Activated B cell treated with CpG ODN at 0.5 μM for 24 hours (primary cell): ENCODE measurements around the gene EEF1AKMT4. TPM values are rescaled to one million over a fixed set of nuclear protein-coding genes. Genes with fewer than 3 reads are reported as not detected.

ENCODE experiments used
- ATAC-seq: fragments of 200-7000 bp; cut with Tn5 transposase; one replicate; pipeline ENCODE4 v1.10.0; 2021; ENCODE audit warnings: low read depth, mild to moderate bottlenecking, moderate library complexity
- CTCF ChIA-PET: fragments of 350-600 bp; sonication (Branson Sonifier 250); formaldehyde crosslinking; loops from one replicate; lab custom pipeline; 2021; ENCODE audit warnings: antibody characterized with exemption; lab: Charles Lee
- POLR2A ChIA-PET: fragments of 350-600 bp; sonication (Branson Sonifier 250); formaldehyde crosslinking; loops from one replicate; lab custom pipeline; 2021; ENCODE audit warnings: antibody characterized with exemption; lab: Charles Lee
- DNase-seq: peaks from one replicate; pipeline ENCODE4 v3.0.0; 2022
- H3K27ac Mint-ChIP-seq: one replicate; pipeline ENCODE4 v1.8.0; 2020; ENCODE audit warnings: mixed read lengths
- H3K27me3 Mint-ChIP-seq: one replicate; pipeline ENCODE4 v1.8.0; 2021; ENCODE audit warnings: mixed read lengths
- H3K36me3 Mint-ChIP-seq: one replicate; pipeline ENCODE4 v1.8.0; 2021; ENCODE audit warnings: low read depth, mixed read lengths
- H3K4me1 Mint-ChIP-seq: one replicate; pipeline ENCODE4 v1.8.0; 2021; ENCODE audit warnings: mixed read lengths
- H3K4me3 Mint-ChIP-seq: one replicate; pipeline ENCODE4 v1.8.0; 2020; ENCODE audit warnings: mild to moderate bottlenecking, mixed read lengths
- H3K9me3 Mint-ChIP-seq: one replicate; pipeline ENCODE4 v1.8.0; 2020; ENCODE audit warnings: mixed read lengths
- CTCF ChIP-seq: fragments of 200-600 bp; IDR thresholded peaks from one replicate; pipeline ENCODE4 v1.8.0; 2022; ENCODE audit warnings: antibody characterized with exemption, mild to moderate bottlenecking
- intact Hi-C: fragments of 100-400 bp; cut with micrococcal nuclease; formaldehyde crosslinking; loops from one replicate; pipeline ENCODE4 v1.15.1; 2024
- total RNA-seq: library from RNA; stranded (reverse); gene quantifications from 2 replicates; pipeline ENCODE4 v1.2.3, GENCODE V29; 2022

EEF1AKMT4 gene
- total RNA-seq, 1 donor from 2014 or later: 2.9 TPM

- ChIA-PET CTCF (interaction anchor here (0.8 to 3.0 kb wide), 13 partner anchors 9 to 332 kb away, joined by 3 to 17 read pairs (median 7); partner anchors contain the start of genes CAMK2N2 and EEF1AKMT4), POLR2A (no interaction called here)
- no peak for TF ChIP-seq CTCF
- Mint-ChIP-seq H3K4me1 (peaks cover 15% of the 10 kb centered on the region), H3K36me3 (no peaks in the 10 kb centered on the region), H3K9me3 (no peaks in the 10 kb centered on the region), H3K4me3 (peak overlapping the region; percentile 24), H3K27ac (no peak overlapping the region), H3K27me3 (peaks cover 43% of the 10 kb centered on the region)
- DNase-seq (no peak), ATAC-seq (peak; percentile 35)
- intact Hi-C loops: loop anchor here (1.0 to 5.0 kb wide), 5 partner anchors 23 to 315 kb away; partner anchors contain the start of gene CAMK2N2
These were observed 22.0 kb upstream of the EEF1AKMT4 start for GRCh38 chr3:184227481-184227935.

- TF ChIP-seq CTCF: no peak
- no peak for ATAC-seq
- POLR2A ChIA-PET: interaction anchor here (0.6 to 1.0 kb wide), 2 partner anchors 21 to 109 kb away, joined by 3 to 5 read pairs; partner anchors contain the start of gene EEF1AKMT4
- no peak for DNase-seq
- H3K27ac Mint-ChIP-seq: no peak overlapping the region
- H3K4me3 Mint-ChIP-seq: peak overlapping the region; percentile 77
- no peaks in the 10 kb centered on the region for H3K9me3 Mint-ChIP-seq
- H3K4me1 Mint-ChIP-seq: peaks cover 15% of the 10 kb centered on the region
- H3K36me3 Mint-ChIP-seq: no peaks in the 10 kb centered on the region
- H3K27me3 Mint-ChIP-seq: peaks cover 48% of the 10 kb centered on the region
- intact Hi-C loops: loop anchor here (1.0 to 5.0 kb wide), 7 partner anchors 34 to 314 kb away; partner anchors contain the start of genes AP2M1, CAMK2N2, EIF2B5 and PSMD2
- CTCF ChIA-PET: interaction anchor here (0.6 to 3.0 kb wide), 12 partner anchors 9 to 285 kb away, joined by 3 to 17 read pairs (median 8); partner anchors contain the start of genes CAMK2N2 and EEF1AKMT4
These were observed 20.9 kb upstream of the EEF1AKMT4 start for GRCh38 chr3:184228376-184229137.

- peaks cover 15% of the 10 kb centered on the region for H3K4me1 Mint-ChIP-seq
- DNase-seq: peak; percentile 79
- intact Hi-C loops: loop anchor here (1.0 to 5.0 kb wide), 7 partner anchors 33 to 313 kb away; partner anchors contain the start of genes AP2M1, CAMK2N2, EIF2B5 and PSMD2
- CTCF ChIA-PET: no interaction called here
- ATAC-seq: peak; percentile 97
- peak within 1 kb of the TSS; percentile 77 for H3K4me3 Mint-ChIP-seq
- no peak for TF ChIP-seq CTCF
- H3K9me3 Mint-ChIP-seq: no peaks in the 10 kb centered on the region
- H3K36me3 Mint-ChIP-seq: no peaks in the 10 kb centered on the region
- H3K27ac Mint-ChIP-seq: no peak within 1 kb of the TSS
- H3K27me3 Mint-ChIP-seq: peaks cover 45% of the 10 kb centered on the region
- POLR2A ChIA-PET: interaction anchor here (1.0 kb wide), 1 partner anchor 20 kb away, joined by 3 read pairs; the partner anchor contains the start of gene EEF1AKMT4
These were observed 19.9 kb upstream of the EEF1AKMT4 start, which contains the start of gene VWA5B2 for GRCh38 chr3:184229394-184230080. Gene VWA5B2, plus strand, starts transcription at chr3:184229585. Its CDS starts 944 bp downstream, at chr3:184230529.

- intact Hi-C loops: no loop called here
- no peak for TF ChIP-seq CTCF
- peak; percentile 45 for DNase-seq
- ChIA-PET POLR2A (no interaction called here), CTCF (no interaction called here)
- ATAC-seq: peak; percentile 4
- Mint-ChIP-seq H3K36me3 (no peaks in the 10 kb centered on the region), H3K27me3 (peaks cover 43% of the 10 kb centered on the region), H3K9me3 (no peaks in the 10 kb centered on the region), H3K4me1 (peaks cover 15% of the 10 kb centered on the region), H3K27ac (no peak overlapping the region), H3K4me3 (peak overlapping the region; percentile 35)
These were observed 19.3 kb upstream of the EEF1AKMT4 start for GRCh38 chr3:184230081-184230602.
